ENCODE results near the gene LAMC2.

DNA sequence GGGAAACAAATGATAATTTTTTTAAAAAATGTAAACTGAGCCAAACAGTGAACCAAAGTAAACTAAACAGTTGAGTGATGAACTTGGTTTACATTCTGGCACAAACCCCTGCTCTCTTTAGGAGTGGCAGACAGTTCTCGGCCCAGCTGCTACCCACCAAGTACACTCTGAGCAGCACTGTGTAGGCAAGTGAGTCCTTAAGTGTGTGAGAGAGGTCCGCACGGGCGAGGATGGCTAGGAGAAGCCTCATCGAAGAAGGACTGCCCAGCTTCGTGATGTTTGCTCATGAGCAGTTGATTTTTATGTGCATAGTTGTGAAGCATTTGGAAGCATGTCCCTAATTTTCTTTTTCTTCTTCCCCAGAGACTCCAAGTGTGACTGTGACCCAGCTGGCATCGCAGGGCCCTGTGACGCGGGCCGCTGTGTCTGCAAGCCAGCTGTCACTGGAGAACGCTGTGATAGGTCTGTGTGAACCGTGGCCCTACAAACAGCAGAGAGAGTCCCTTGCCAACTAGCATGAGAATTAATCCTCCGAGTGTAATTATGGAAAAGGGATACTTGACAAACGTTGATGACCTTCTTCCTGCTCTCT lies 32.1 kb downstream of the LAMC2 start:
- TF ChIP-seq CTCF (optimal IDR thresholded peaks at IDR 0.05 in 1 of 3, IDR thresholded peaks at IDR 0.05 in 1 of 3, conservative IDR thresholded peaks at IDR 0.05 in 1 of 3; ENCODE audit: extremely low read depth in 1 of 3, insufficient read depth in 2 of 3, low read length in 3 of 3) (no peak), EZH2 (IDR thresholded peaks at IDR 0.05; ENCODE audit: low read length) (no peak)
